BE2C (cell line): ENCODE results near the gene COPS7A.
A peak's percentile ranks its signal among the peaks of the same experiment; 100 is the strongest.

Source experiments
- DNase-seq: peaks from one replicate; pipeline ENCODE4 v3.0.0-alpha.2; 2020
- H3K27me3 ChIP-seq: fragments of 250-450 bp; sonication (Bioruptor Pico); 2 replicates; pipeline ENCODE4 v1.5.1; 2020; ENCODE audit warnings: mild to moderate bottlenecking
- H3K36me3 ChIP-seq: fragments of 250-450 bp; sonication (Bioruptor Pico); 2 replicates; pipeline ENCODE4 v1.5.1; 2020; ENCODE audit warnings: mild to moderate bottlenecking
- H3K4me1 ChIP-seq: fragments of 250-450 bp; sonication (Bioruptor Pico); 2 replicates; pipeline ENCODE4 v1.5.1; 2020
- H3K4me3 ChIP-seq: 2 replicates; pipeline ENCODE4 v1.5.1; 2011; ENCODE audit warnings: low read depth, low read length
- H3K9me3 ChIP-seq: fragments of 250-450 bp; sonication (Bioruptor Pico); 2 replicates; pipeline ENCODE4 v1.5.1; 2020
- CTCF ChIP-seq: IDR thresholded peaks from 2 replicates; pipeline ENCODE4 v1.5.1; 2012; ENCODE audit warnings: mild to moderate bottlenecking, low read depth, low read length

The COPS7A gene

GRCh38 chr12:6695313-6696045 is 28.4 kb upstream of the COPS7A start:
- H3K36me3 ChIP-seq: no peaks in the 10 kb centered on the region
- no peak for TF ChIP-seq CTCF
- H3K4me3 ChIP-seq: no peak overlapping the region
- H3K9me3 ChIP-seq: no peaks in the 10 kb centered on the region
- DNase-seq: no peak
- H3K27me3 ChIP-seq: no peaks in the 10 kb centered on the region
- no peaks in the 10 kb centered on the region for H3K4me1 ChIP-seq

GRCh38 chr12:6696690-6697583 is 26.9 kb upstream of the COPS7A start:
- no peaks in the 10 kb centered on the region for H3K36me3 ChIP-seq
- no peaks in the 10 kb centered on the region for H3K9me3 ChIP-seq
- no peak for TF ChIP-seq CTCF
- no peak for DNase-seq
- H3K4me1 ChIP-seq: no peaks in the 10 kb centered on the region
- H3K27me3 ChIP-seq: no peaks in the 10 kb centered on the region
- no peak overlapping the region for H3K4me3 ChIP-seq

- H3K36me3 ChIP-seq: no peaks in the 10 kb centered on the region
- H3K4me1 ChIP-seq: no peaks in the 10 kb centered on the region
- TF ChIP-seq CTCF: peak; percentile 82
- H3K9me3 ChIP-seq: no peaks in the 10 kb centered on the region
- no peaks in the 10 kb centered on the region for H3K27me3 ChIP-seq
- DNase-seq: peak; percentile 76
- no peak overlapping the region for H3K4me3 ChIP-seq
These were observed 26.1 kb upstream of the COPS7A start for GRCh38 chr12:6697584-6698351.

GRCh38 chr12:6698352-6699046 is 25.3 kb upstream of the COPS7A start:
- no peaks in the 10 kb centered on the region for H3K27me3 ChIP-seq
- H3K4me1 ChIP-seq: no peaks in the 10 kb centered on the region
- DNase-seq: no peak
- TF ChIP-seq CTCF: no peak
- H3K9me3 ChIP-seq: no peaks in the 10 kb centered on the region
- no peak overlapping the region for H3K4me3 ChIP-seq
- no peaks in the 10 kb centered on the region for H3K36me3 ChIP-seq

- no peaks in the 10 kb centered on the region for H3K36me3 ChIP-seq
- no peaks in the 10 kb centered on the region for H3K27me3 ChIP-seq
- H3K9me3 ChIP-seq: no peaks in the 10 kb centered on the region
- no peaks in the 10 kb centered on the region for H3K4me1 ChIP-seq
- DNase-seq: no peak
- H3K4me3 ChIP-seq: peak overlapping the region; percentile 67
- no peak for TF ChIP-seq CTCF
These were observed 24.4 kb upstream of the COPS7A start for GRCh38 chr12:6699259-6699988.
